Body of pancreas (tissue), 4 donors: ENCODE data around the gene CNPPD1.

Experiments
- CTCF ChIP-seq, 7 experiments: fragments of 450-650 bp in 4 of 7; fragments of 200-600 bp in 3 of 7; sonication (generic) in 3 of 7; IDR thresholded peaks; one replicate each; pipeline ENCODE4 v1.5.1; 2016 to 2019; ENCODE audit warnings: antibody characterized with exemption in 7 of 7
- POLR2A ChIP-seq, 3 donors: fragments of 450-650 bp; IDR thresholded peaks; one replicate each; pipeline ENCODE4 v1.6.1; 2016; ENCODE audit warnings: antibody characterized with exemption in 3 of 3, mild to moderate bottlenecking in 2 of 3

- TF ChIP-seq CTCF (IDR thresholded peaks at IDR 0.05) (no peak), POLR2A (IDR thresholded peaks at IDR 0.05) (no peak)
These were observed 42.7 kb downstream of the CNPPD1 start for GRCh38 chr2:219133976-219134375.
